ENCODE measurements around the gene DCLK3.

Gene DCLK3

GRCh38 chr3:36688815-36689214 is 75.5 kb downstream of the DCLK3 start:
- Histone ChIP-seq H3K4me3 (replicated peaks; ENCODE audit: insufficient read depth, low read length) (no peak overlapping the region), H3K27ac (replicated peaks) (no peak overlapping the region), H3K27me3 (ENCODE audit: insufficient read depth, poor library complexity, severe bottlenecking) (no peaks in the 10 kb centered on the region)
- no peak for DNase-seq (ENCODE audit: low read depth in 1 of 2, low spot score in 1 of 2)
- TF ChIP-seq CTCF (IDR thresholded peaks at IDR 0.05; ENCODE audit: insufficient read depth, low read length) (no peak), SPI1 (IDR thresholded peaks at IDR 0.05; ENCODE audit: borderline replicate concordance, low read depth) (no peak), POLR2AphosphoS5 (IDR thresholded peaks at IDR 0.05; ENCODE audit: low read depth) (no peak), REST (IDR thresholded peaks at IDR 0.05; ENCODE audit: insufficient replicate concordance, low read depth) (no peak), GABPA (IDR thresholded peaks at IDR 0.05; ENCODE audit: low read depth) (no peak)

- no peak for DNase-seq (ENCODE audit: low read depth in 1 of 2, low spot score in 1 of 2)
- H3K4me3 ChIP-seq (replicated peaks; ENCODE audit: insufficient read depth, low read length): no peak overlapping the region
- no peaks in the 10 kb centered on the region for H3K27me3 ChIP-seq (ENCODE audit: insufficient read depth, poor library complexity, severe bottlenecking)
- no peak for TF ChIP-seq REST (IDR thresholded peaks at IDR 0.05; ENCODE audit: insufficient replicate concordance, low read depth)
- TF ChIP-seq POLR2AphosphoS5 (IDR thresholded peaks at IDR 0.05; ENCODE audit: low read depth): no peak
- no peak for TF ChIP-seq CTCF (IDR thresholded peaks at IDR 0.05; ENCODE audit: insufficient read depth, low read length)
- TF ChIP-seq GABPA (IDR thresholded peaks at IDR 0.05; ENCODE audit: low read depth): no peak
- no peak for TF ChIP-seq SPI1 (IDR thresholded peaks at IDR 0.05; ENCODE audit: borderline replicate concordance, low read depth)
- no peak overlapping the region for H3K27ac ChIP-seq (replicated peaks)
Observed at GRCh38 chr3:36686516-36686915, 77.8 kb downstream of the DCLK3 start.

- H3K27ac ChIP-seq (replicated peaks): no peak overlapping the region
- peak; percentile 6 to 13 for DNase-seq (ENCODE audit: low read depth in 1 of 2, low spot score in 1 of 2)
Observed at GRCh38 chr3:36681867-36682266, 82.5 kb downstream of the DCLK3 start.

More at GRCh38 chr3:36681867-36682266, 82.5 kb downstream of the DCLK3 start:
- Histone ChIP-seq H3K27me3 (ENCODE audit: insufficient read depth, poor library complexity, severe bottlenecking) (no peaks in the 10 kb centered on the region), H3K4me3 (replicated peaks; ENCODE audit: insufficient read depth, low read length) (no peak overlapping the region)
- no peak for TF ChIP-seq REST (IDR thresholded peaks at IDR 0.05; ENCODE audit: insufficient replicate concordance, low read depth)
- TF ChIP-seq GABPA (IDR thresholded peaks at IDR 0.05; ENCODE audit: low read depth): no peak
- no peak for TF ChIP-seq POLR2AphosphoS5 (IDR thresholded peaks at IDR 0.05; ENCODE audit: low read depth)
- no peak for TF ChIP-seq CTCF (IDR thresholded peaks at IDR 0.05; ENCODE audit: insufficient read depth, low read length)
- TF ChIP-seq SPI1 (IDR thresholded peaks at IDR 0.05; ENCODE audit: borderline replicate concordance, low read depth): no peak; the same call in 1 of the 2 replicates
